ENCODE data around the gene RFX2. TPM values are rescaled to one million over a fixed set of nuclear protein-coding genes. Genes with fewer than 3 reads are reported as not detected.

Gene RFX2
- total RNA-seq, 1 experiment from 2014 or later: 4.6 TPM

DNA sequence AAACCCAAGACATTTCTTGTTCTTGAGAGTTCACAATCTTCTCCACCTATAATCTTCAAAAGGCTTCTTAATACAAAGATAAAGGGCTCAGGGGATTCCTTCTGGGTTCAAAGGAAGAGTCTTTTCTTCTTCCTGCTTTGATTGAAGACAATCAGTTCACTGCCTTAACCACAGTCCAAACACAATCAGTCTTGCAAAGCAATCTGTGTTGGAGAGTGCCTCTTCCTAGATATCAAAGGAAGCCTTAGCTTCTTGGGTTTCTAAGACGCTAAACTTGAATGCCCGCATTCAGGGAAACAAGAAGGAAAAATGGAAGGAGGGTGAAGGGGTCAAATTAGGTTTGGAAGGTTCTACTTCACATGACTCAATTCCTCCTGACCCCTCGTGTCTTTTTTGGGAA lies 159.6 kb downstream of the RFX2 start (continued):
- TF ChIP-seq, protein P1, sequence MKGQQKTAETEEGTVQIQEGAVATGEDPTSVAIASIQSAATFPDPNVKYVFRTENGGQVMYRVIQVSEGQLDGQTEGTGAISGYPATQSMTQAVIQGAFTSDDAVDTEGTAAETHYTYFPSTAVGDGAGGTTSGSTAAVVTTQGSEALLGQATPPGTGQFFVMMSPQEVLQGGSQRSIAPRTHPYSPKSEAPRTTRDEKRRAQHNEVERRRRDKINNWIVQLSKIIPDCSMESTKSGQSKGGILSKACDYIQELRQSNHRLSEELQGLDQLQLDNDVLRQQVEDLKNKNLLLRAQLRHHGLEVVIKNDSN (CRISPR knock-in tag; IDR thresholded peaks at IDR 0.05): no peak

DNA sequence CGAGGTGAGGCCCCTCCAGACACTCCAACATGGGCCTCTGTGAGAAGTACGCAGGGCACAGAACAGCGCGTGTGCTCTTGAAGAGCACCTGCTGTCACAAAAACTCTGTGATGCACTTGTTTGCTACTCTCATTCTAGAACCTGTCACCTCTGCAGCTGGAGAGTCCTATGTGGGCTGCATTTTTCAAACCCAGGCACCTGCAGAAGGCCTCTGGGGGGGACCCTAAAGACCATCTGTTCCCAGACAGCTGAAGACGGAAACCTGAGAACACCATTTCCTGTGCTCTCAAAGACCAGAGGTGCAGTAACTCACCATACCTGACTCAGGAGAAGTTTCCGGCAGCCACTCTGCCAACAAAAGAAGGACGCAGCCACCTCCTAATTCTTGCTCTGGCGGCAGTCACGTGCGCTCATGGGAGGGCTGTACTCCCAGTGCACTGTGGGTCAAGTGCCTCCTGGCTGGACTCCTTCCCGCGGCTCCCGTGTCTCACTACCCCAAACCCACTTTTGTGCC lies 160.5 kb downstream of the RFX2 start:
- no peak for TF ChIP-seq PRDM15 (CRISPR knock-in tag; IDR thresholded peaks at IDR 0.05)
- no peak for TF ChIP-seq KAT7 (CRISPR knock-in tag; IDR thresholded peaks at IDR 0.05; ENCODE audit: borderline replicate concordance)
- TF ChIP-seq HMGA2 (CRISPR knock-in tag; IDR thresholded peaks at IDR 0.05): no peak
- TF ChIP-seq MXD4 (CRISPR knock-in tag; IDR thresholded peaks at IDR 0.05; ENCODE audit: borderline replicate concordance): no peak
- no peak for TF ChIP-seq ZNF232 (CRISPR knock-in tag; IDR thresholded peaks at IDR 0.05)
- TF ChIP-seq, protein P2, sequence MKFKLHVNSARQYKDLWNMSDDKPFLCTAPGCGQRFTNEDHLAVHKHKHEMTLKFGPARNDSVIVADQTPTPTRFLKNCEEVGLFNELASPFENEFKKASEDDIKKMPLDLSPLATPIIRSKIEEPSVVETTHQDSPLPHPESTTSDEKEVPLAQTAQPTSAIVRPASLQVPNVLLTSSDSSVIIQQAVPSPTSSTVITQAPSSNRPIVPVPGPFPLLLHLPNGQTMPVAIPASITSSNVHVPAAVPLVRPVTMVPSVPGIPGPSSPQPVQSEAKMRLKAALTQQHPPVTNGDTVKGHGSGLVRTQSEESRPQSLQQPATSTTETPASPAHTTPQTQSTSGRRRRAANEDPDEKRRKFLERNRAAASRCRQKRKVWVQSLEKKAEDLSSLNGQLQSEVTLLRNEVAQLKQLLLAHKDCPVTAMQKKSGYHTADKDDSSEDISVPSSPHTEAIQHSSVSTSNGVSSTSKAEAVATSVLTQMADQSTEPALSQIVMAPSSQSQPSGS (CRISPR knock-in tag; IDR thresholded peaks at IDR 0.05; ENCODE audit: borderline replicate concordance, low read depth): no peak
- TF ChIP-seq, protein P3, sequence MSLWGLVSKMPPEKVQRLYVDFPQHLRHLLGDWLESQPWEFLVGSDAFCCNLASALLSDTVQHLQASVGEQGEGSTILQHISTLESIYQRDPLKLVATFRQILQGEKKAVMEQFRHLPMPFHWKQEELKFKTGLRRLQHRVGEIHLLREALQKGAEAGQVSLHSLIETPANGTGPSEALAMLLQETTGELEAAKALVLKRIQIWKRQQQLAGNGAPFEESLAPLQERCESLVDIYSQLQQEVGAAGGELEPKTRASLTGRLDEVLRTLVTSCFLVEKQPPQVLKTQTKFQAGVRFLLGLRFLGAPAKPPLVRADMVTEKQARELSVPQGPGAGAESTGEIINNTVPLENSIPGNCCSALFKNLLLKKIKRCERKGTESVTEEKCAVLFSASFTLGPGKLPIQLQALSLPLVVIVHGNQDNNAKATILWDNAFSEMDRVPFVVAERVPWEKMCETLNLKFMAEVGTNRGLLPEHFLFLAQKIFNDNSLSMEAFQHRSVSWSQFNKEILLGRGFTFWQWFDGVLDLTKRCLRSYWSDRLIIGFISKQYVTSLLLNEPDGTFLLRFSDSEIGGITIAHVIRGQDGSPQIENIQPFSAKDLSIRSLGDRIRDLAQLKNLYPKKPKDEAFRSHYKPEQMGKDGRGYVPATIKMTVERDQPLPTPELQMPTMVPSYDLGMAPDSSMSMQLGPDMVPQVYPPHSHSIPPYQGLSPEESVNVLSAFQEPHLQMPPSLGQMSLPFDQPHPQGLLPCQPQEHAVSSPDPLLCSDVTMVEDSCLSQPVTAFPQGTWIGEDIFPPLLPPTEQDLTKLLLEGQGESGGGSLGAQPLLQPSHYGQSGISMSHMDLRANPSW (CRISPR knock-in tag; conservative IDR thresholded peaks at IDR 0.05; ENCODE audit: low read depth): no peak
- TF ChIP-seq NFYB (CRISPR knock-in tag; conservative IDR thresholded peaks at IDR 0.05; ENCODE audit: low read depth): no peak
- TF ChIP-seq OVOL2 (CRISPR knock-in tag; IDR thresholded peaks at IDR 0.05; ENCODE audit: borderline replicate concordance): no peak
- TF ChIP-seq, protein P4, sequence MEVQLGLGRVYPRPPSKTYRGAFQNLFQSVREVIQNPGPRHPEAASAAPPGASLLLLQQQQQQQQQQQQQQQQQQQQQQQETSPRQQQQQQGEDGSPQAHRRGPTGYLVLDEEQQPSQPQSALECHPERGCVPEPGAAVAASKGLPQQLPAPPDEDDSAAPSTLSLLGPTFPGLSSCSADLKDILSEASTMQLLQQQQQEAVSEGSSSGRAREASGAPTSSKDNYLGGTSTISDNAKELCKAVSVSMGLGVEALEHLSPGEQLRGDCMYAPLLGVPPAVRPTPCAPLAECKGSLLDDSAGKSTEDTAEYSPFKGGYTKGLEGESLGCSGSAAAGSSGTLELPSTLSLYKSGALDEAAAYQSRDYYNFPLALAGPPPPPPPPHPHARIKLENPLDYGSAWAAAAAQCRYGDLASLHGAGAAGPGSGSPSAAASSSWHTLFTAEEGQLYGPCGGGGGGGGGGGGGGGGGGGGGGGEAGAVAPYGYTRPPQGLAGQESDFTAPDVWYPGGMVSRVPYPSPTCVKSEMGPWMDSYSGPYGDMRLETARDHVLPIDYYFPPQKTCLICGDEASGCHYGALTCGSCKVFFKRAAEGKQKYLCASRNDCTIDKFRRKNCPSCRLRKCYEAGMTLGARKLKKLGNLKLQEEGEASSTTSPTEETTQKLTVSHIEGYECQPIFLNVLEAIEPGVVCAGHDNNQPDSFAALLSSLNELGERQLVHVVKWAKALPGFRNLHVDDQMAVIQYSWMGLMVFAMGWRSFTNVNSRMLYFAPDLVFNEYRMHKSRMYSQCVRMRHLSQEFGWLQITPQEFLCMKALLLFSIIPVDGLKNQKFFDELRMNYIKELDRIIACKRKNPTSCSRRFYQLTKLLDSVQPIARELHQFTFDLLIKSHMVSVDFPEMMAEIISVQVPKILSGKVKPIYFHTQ (CRISPR knock-in tag; IDR thresholded peaks at IDR 0.05): no peak
- no peak for TF ChIP-seq GABPB1 (CRISPR knock-in tag; IDR thresholded peaks at IDR 0.05)
- TF ChIP-seq ZNF671 (CRISPR knock-in tag; IDR thresholded peaks at IDR 0.05): no peak
- no peak for TF ChIP-seq TEAD4 (CRISPR knock-in tag; IDR thresholded peaks at IDR 0.05)
- no peak for TF ChIP-seq PREB (CRISPR knock-in tag; IDR thresholded peaks at IDR 0.05; ENCODE audit: borderline replicate concordance)
- no peak for TF ChIP-seq NR3C1 (CRISPR knock-in tag; conservative IDR thresholded peaks at IDR 0.05; ENCODE audit: low read depth)
- no peak for TF ChIP-seq JUN (CRISPR knock-in tag; IDR thresholded peaks at IDR 0.05)
- H3K4me3 Mint-ChIP-seq: no peak overlapping the region; the same call in 1 of the 2 replicates
- ChIA-PET CTCF (interaction anchor here (1.3 to 9.0 kb wide), 4 partner anchors 18 to 146 kb away, joined by 3 to 95 read pairs (median 19); no protein-coding TSS in a partner anchor), POLR2A (no interaction called here)
- no peaks in the 10 kb centered on the region; the same call in 1 of the 2 replicates for H3K27me3 Mint-ChIP-seq (ENCODE audit: low read depth)
- peaks cover 78% of the 10 kb centered on the region for H3K4me1 Mint-ChIP-seq
- no peaks in the 10 kb centered on the region for H3K9me3 Mint-ChIP-seq
- ATAC-seq (no peak), DNase-seq (ENCODE audit: low spot score) (no peak)
- peak overlapping the region; percentile 53 for H3K27ac Mint-ChIP-seq
- H3K36me3 Mint-ChIP-seq: peaks cover 6% of the 10 kb centered on the region; the same call in 1 of the 2 replicates

Data from WTC11 (cell line).